ENCODE results near the gene CORO6. TPM values are rescaled to one million over a fixed set of nuclear protein-coding genes. Genes with fewer than 3 reads are reported as not detected.

The CORO6 gene
- total RNA-seq, 2 donors from 2014 or later: 2.1 to 10.2 TPM

- H3K4me3 Mint-ChIP-seq: no peak overlapping the region
- no peaks in the 10 kb centered on the region for H3K36me3 Mint-ChIP-seq
- H3K9me3 Mint-ChIP-seq: no peaks in the 10 kb centered on the region
- peaks cover 0 to 2% of the 10 kb centered on the region in 2 donors for H3K27me3 Mint-ChIP-seq
- no peak for ATAC-seq
- no peak for DNase-seq (ENCODE audit: low spot score)
- peaks cover 0 to 11% of the 10 kb centered on the region in 2 donors for H3K4me1 Mint-ChIP-seq (ENCODE audit: low read depth in 2 of 2)
- H3K27ac Mint-ChIP-seq: no peak overlapping the region
These were observed 26.6 kb downstream of the CORO6 start for GRCh38 chr17:29595943-29596774.

GRCh38 chr17:29595107-29595942 is 27.4 kb downstream of the CORO6 start:
- DNase-seq (ENCODE audit: low spot score) (no peak), ATAC-seq (no peak)
- Mint-ChIP-seq H3K4me3 (peak overlapping the region; percentile 51), H3K4me1 (ENCODE audit: low read depth in 2 of 2) (peaks cover 5 to 12% of the 10 kb centered on the region in 2 donors), H3K36me3 (no peaks in the 10 kb centered on the region), H3K27me3 (peaks cover 0 to 2% of the 10 kb centered on the region in 2 donors), H3K27ac (no peak overlapping the region), H3K9me3 (no peaks in the 10 kb centered on the region)

GRCh38 chr17:29594519-29595090 is 28.1 kb downstream of the CORO6 start:
- DNase-seq (ENCODE audit: low spot score) (no peak), ATAC-seq (no peak)
- Mint-ChIP-seq H3K36me3 (no peaks in the 10 kb centered on the region), H3K4me1 (ENCODE audit: low read depth in 2 of 2) (peaks cover 12 to 17% of the 10 kb centered on the region in 2 donors), H3K27me3 (peaks cover 0 to 2% of the 10 kb centered on the region in 2 donors), H3K27ac (no peak overlapping the region), H3K9me3 (no peaks in the 10 kb centered on the region), H3K4me3 (peak overlapping the region; percentile 51)

GRCh38 chr17:29593591-29594518 is 28.9 kb downstream of the CORO6 start:
- H3K4me1 Mint-ChIP-seq (ENCODE audit: low read depth in 2 of 2): peaks cover 12 to 17% of the 10 kb centered on the region in 2 donors
- DNase-seq (ENCODE audit: low spot score): no peak

GRCh38 chr17:29592850-29593551 is 29.7 kb downstream of the CORO6 start, which contains the start of gene ANKRD13B:
Gene ANKRD13B (plus strand): TSS chr17:29593132. CDS start chr17:29593622, 490 bp downstream.
- no peaks in the 10 kb centered on the region for H3K36me3 Mint-ChIP-seq
- ATAC-seq: no peak
- H3K27ac Mint-ChIP-seq: no peak within 1 kb of the TSS
- no peaks in the 10 kb centered on the region for H3K9me3 Mint-ChIP-seq
- peaks cover 0 to 2% of the 10 kb centered on the region in 2 donors for H3K27me3 Mint-ChIP-seq
- H3K4me3 Mint-ChIP-seq: peak within 1 kb of the TSS; percentile 60
- peaks cover 17 to 21% of the 10 kb centered on the region in 2 donors for H3K4me1 Mint-ChIP-seq (ENCODE audit: low read depth in 2 of 2)
- no peak for DNase-seq (ENCODE audit: low spot score)

More at GRCh38 chr17:29593591-29594518, 28.9 kb downstream of the CORO6 start:
- Mint-ChIP-seq H3K27ac (no peak overlapping the region), H3K36me3 (no peaks in the 10 kb centered on the region), H3K4me3 (peak overlapping the region; percentile 51), H3K9me3 (no peaks in the 10 kb centered on the region), H3K27me3 (peaks cover 0 to 2% of the 10 kb centered on the region in 2 donors)
- ATAC-seq: no peak

- ATAC-seq (peak; percentile 50 to 68), DNase-seq (ENCODE audit: low spot score) (peak; percentile 82)
- Mint-ChIP-seq H3K36me3 (no peaks in the 10 kb centered on the region), H3K27me3 (peaks cover 0 to 2% of the 10 kb centered on the region in 2 donors), H3K27ac (peak overlapping the region in 1 of 2 donors; percentile 16), H3K9me3 (no peaks in the 10 kb centered on the region), H3K4me1 (ENCODE audit: low read depth in 2 of 2) (peaks cover 26 to 29% of the 10 kb centered on the region in 2 donors), H3K4me3 (peak overlapping the region; percentile 60)
These were observed 30.7 kb downstream of the CORO6 start for GRCh38 chr17:29591737-29592608.

- no peak for ATAC-seq
- H3K27me3 Mint-ChIP-seq: peaks cover 0 to 2% of the 10 kb centered on the region in 2 donors
These were observed 31.5 kb downstream of the CORO6 start for GRCh38 chr17:29591146-29591736.

GRCh38 chr17:29590411-29591145 is 32.1 kb downstream of the CORO6 start:
- DNase-seq (ENCODE audit: low spot score) (no peak), ATAC-seq (no peak)
- H3K4me1 Mint-ChIP-seq (ENCODE audit: low read depth in 2 of 2): peaks cover 31 to 32% of the 10 kb centered on the region in 2 donors
- peak overlapping the region; percentile 88 for H3K4me3 Mint-ChIP-seq
- peaks cover 0 to 2% of the 10 kb centered on the region in 2 donors for H3K27me3 Mint-ChIP-seq
- H3K27ac Mint-ChIP-seq: peak overlapping the region in 1 of 2 donors; percentile 74
- H3K9me3 Mint-ChIP-seq: no peaks in the 10 kb centered on the region
- H3K36me3 Mint-ChIP-seq: no peaks in the 10 kb centered on the region

More at GRCh38 chr17:29591146-29591736, 31.5 kb downstream of the CORO6 start:
- H3K36me3 Mint-ChIP-seq: no peaks in the 10 kb centered on the region
- H3K9me3 Mint-ChIP-seq: no peaks in the 10 kb centered on the region
- H3K27ac Mint-ChIP-seq: peak overlapping the region in 1 of 2 donors; percentile 16
- no peak for DNase-seq (ENCODE audit: low spot score)
- H3K4me1 Mint-ChIP-seq (ENCODE audit: low read depth in 2 of 2): peaks cover 26 to 29% of the 10 kb centered on the region in 2 donors
- peak overlapping the region; percentile 49 for H3K4me3 Mint-ChIP-seq

- H3K4me1 Mint-ChIP-seq (ENCODE audit: low read depth in 2 of 2): peaks cover 37 to 38% of the 10 kb centered on the region in 2 donors
- H3K27me3 Mint-ChIP-seq: no peaks in the 10 kb centered on the region
- H3K27ac Mint-ChIP-seq: peak within 1 kb of the TSS; percentile 74 to 83
- peak within 1 kb of the TSS; percentile 88 for H3K4me3 Mint-ChIP-seq
- peak; percentile 92 for DNase-seq (ENCODE audit: low spot score)
- no peaks in the 10 kb centered on the region for H3K9me3 Mint-ChIP-seq
- H3K36me3 Mint-ChIP-seq: no peaks in the 10 kb centered on the region
- ATAC-seq: peak; percentile 88 to 94
These were observed 32.9 kb downstream of the CORO6 start, which contains the start of gene GIT1 for GRCh38 chr17:29589524-29590410. Gene GIT1 (minus strand): TSS chr17:29589648. CDS start chr17:29589378, 270 bp downstream.

All from natural killer cell treated with Interleukin-12 subunit alpha and Interleukin-12 subunit beta and Interleukin-15 and Interleukin-18, amount 100 ng/mL, for 72 hours (primary cell).